Neural cell (in vitro differentiated cells): ENCODE measurements around the gene CTDP1. TPM values are rescaled to one million over a fixed set of nuclear protein-coding genes. Genes with fewer than 3 reads are reported as not detected.

Experiments used
- H2AFZ ChIP-seq: fragments of 200-600, 300-800 bp; sonication (generic), shearing (Covaris generic); 2 replicates; pipeline ENCODE4 v1.6.0; 2014; ENCODE audit warnings: low read depth, mild to moderate bottlenecking, antibody characterized with exemption, low read length, moderate library complexity
- H3F3A ChIP-seq: fragments of 200-600 bp; shearing (Covaris generic); 2 replicates; pipeline ENCODE4 v1.6.1; 2016; ENCODE audit warnings: mild to moderate bottlenecking, moderate library complexity, mixed read lengths, antibody characterized with exemption, low read length; ENCODE audit not compliant: insufficient read depth, poor library complexity, severe bottlenecking
- H3K27ac ChIP-seq: fragments of 200-600, 300-800 bp; sonication (generic), shearing (Covaris generic); 2 replicates; pipeline ENCODE4 v1.5.1; 2014; ENCODE audit warnings: mild to moderate bottlenecking, low read length, moderate library complexity
- H3K27me3 ChIP-seq: fragments of 300-800, 200-600 bp; sonication (generic), shearing (Covaris generic); 2 replicates; pipeline ENCODE4 v1.6.0; 2014; ENCODE audit warnings: mild to moderate bottlenecking, low read depth, low read length, moderate library complexity; ENCODE audit not compliant: insufficient read depth
- H3K36me3 ChIP-seq: fragments of 300-800, 200-600 bp; sonication (generic), shearing (Covaris generic); 2 replicates; pipeline ENCODE4 v1.5.1; 2014; ENCODE audit warnings: mild to moderate bottlenecking, antibody characterized with exemption, low read length, moderate library complexity; ENCODE audit not compliant: insufficient read depth
- H3K4me2 ChIP-seq: fragments of 300-800, 200-600 bp; sonication (generic), shearing (Covaris generic); 2 replicates; pipeline ENCODE4 v1.6.0; 2014; ENCODE audit warnings: mild to moderate bottlenecking, low read length
- H3K4me3 ChIP-seq: fragments of 300-800, 200-600 bp; sonication (generic), shearing (Covaris generic); 2 replicates; pipeline ENCODE4 v1.5.1; 2014; ENCODE audit warnings: mild to moderate bottlenecking, low read length, moderate library complexity
- H3K79me2 ChIP-seq: fragments of 200-600 bp; shearing (Covaris generic); replicated peaks from 2 replicates; pipeline ENCODE4 v1.6.0; 2014; ENCODE audit warnings: mild to moderate bottlenecking, low read length, moderate library complexity; ENCODE audit not compliant: insufficient read depth
- H3K9ac ChIP-seq: fragments of 300-800, 200-600 bp; sonication (generic), shearing (Covaris generic); 2 replicates; pipeline ENCODE4 v1.6.1; 2016; ENCODE audit warnings: mild to moderate bottlenecking, low read length, mixed read lengths
- H3K9me2 ChIP-seq: fragments of 200-600 bp; shearing (Covaris generic); 2 replicates; pipeline ENCODE4 v1.6.1; 2016; ENCODE audit warnings: mild to moderate bottlenecking, low read length, mixed read lengths; ENCODE audit not compliant: insufficient read depth
- H3K9me3 ChIP-seq: fragments of 200-600, 300-800 bp; sonication (generic), shearing (Covaris generic); 2 replicates; pipeline ENCODE4 v1.6.1; 2016; ENCODE audit warnings: mild to moderate bottlenecking, mixed run types, low read length, moderate library complexity, mixed read lengths
- H4K20me1 ChIP-seq: fragments of 200-600 bp; shearing (Covaris generic); 2 replicates; pipeline ENCODE4 v1.6.1; 2016; ENCODE audit warnings: mild to moderate bottlenecking, mixed run types; ENCODE audit not compliant: insufficient read depth
- CTCF ChIP-seq: fragments of 450-650 bp; IDR thresholded peaks from 2 replicates; pipeline ENCODE4 v1.5.1; 2014; ENCODE audit warnings: antibody characterized with exemption, mild to moderate bottlenecking, moderate library complexity; ENCODE audit not compliant: poor library complexity, severe bottlenecking
- EP300 ChIP-seq: fragments of 450-650 bp; conservative IDR thresholded peaks from 2 replicates; pipeline ENCODE4 v1.6.1; 2014; ENCODE audit warnings: antibody characterized with exemption, mild to moderate bottlenecking, moderate library complexity; ENCODE audit not compliant: poor library complexity, severe bottlenecking
- EZH2 ChIP-seq: fragments of 200-600, 300-800 bp; shearing (Covaris generic), sonication (generic); IDR thresholded peaks from 2 replicates; pipeline ENCODE4 v1.6.1; 2014; ENCODE audit warnings: antibody characterized with exemption, low read length, borderline replicate concordance, mild to moderate bottlenecking; ENCODE audit not compliant: insufficient read depth, poor library complexity, severe bottlenecking
- MXI1 ChIP-seq: fragments of 450-650 bp; conservative IDR thresholded peaks from 2 replicates; pipeline ENCODE4 v1.6.1; 2014; ENCODE audit warnings: antibody characterized with exemption, mild to moderate bottlenecking; ENCODE audit not compliant: poor library complexity, severe bottlenecking
- POLR2AphosphoS5 ChIP-seq: IDR thresholded peaks from 2 replicates; pipeline ENCODE4 v1.6.1; 2012
- RAD21 ChIP-seq: fragments of 450-650 bp; conservative IDR thresholded peaks from 2 replicates; pipeline ENCODE4 v1.6.1; 2014; ENCODE audit warnings: antibody characterized with exemption, mild to moderate bottlenecking, moderate library complexity
- SMC3 ChIP-seq: fragments of 450-650 bp; conservative IDR thresholded peaks from 2 replicates; pipeline ENCODE4 v1.6.1; 2014; ENCODE audit warnings: antibody characterized with exemption, mild to moderate bottlenecking, moderate library complexity; ENCODE audit not compliant: poor library complexity
- TAF1 ChIP-seq: IDR thresholded peaks from 2 replicates; pipeline ENCODE4 v1.6.1; 2012; ENCODE audit warnings: low read depth
- polyA plus RNA-seq: library from polyadenylated mRNA; depleted of rRNA; stranded (reverse); fragments of >200 nt; gene quantifications from 2 replicates; pipeline ENCODE4 v1.2.3, GENCODE V29; 2014
- TF ChIP-seq, protein P1 (sequence below): IDR thresholded peaks from 2 replicates; pipeline ENCODE4 v1.6.1; 2012; ENCODE audit warnings: borderline replicate concordance

Gene CTDP1
- polyA plus RNA-seq, 1 donor from 2014 or later = 22.3 TPM

DNA sequence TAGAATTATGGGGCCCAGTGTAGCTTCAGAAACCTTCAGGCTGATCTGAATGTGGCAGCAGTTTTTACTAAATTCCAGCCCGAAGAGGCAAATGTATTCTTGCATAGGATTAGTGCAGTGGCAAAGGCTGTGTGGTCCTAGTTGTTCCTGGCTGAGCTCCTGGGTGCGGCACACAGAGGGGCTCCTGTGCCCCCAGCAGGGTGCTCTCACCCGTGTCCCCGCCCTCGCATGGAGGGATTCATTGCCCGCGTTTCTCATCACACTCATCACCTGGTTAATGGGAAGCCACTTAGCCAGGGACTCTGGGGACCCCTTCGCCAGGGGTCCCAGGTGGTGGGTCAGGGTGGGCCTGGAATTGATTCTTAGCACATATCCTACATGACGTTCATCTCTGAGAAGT is 122.0 kb downstream of the CTDP1 start:
- Histone ChIP-seq H3K9me3 (no peaks in the 10 kb centered on the region), H3F3A (no peaks in the 10 kb centered on the region), H3K36me3 (no peaks in the 10 kb centered on the region), H3K9ac (no peak overlapping the region), H3K9me2 (no peaks in the 10 kb centered on the region), H3K4me3 (no peak overlapping the region), H4K20me1 (no peaks in the 10 kb centered on the region), H3K4me2 (no peak overlapping the region), H3K27me3 (peaks cover 40% of the 10 kb centered on the region), H3K79me2 (no peaks in the 10 kb centered on the region), H2AFZ (no peak overlapping the region), H3K27ac (no peak overlapping the region)
- TF ChIP-seq CTCF = no peak
- TF ChIP-seq, protein P1, sequence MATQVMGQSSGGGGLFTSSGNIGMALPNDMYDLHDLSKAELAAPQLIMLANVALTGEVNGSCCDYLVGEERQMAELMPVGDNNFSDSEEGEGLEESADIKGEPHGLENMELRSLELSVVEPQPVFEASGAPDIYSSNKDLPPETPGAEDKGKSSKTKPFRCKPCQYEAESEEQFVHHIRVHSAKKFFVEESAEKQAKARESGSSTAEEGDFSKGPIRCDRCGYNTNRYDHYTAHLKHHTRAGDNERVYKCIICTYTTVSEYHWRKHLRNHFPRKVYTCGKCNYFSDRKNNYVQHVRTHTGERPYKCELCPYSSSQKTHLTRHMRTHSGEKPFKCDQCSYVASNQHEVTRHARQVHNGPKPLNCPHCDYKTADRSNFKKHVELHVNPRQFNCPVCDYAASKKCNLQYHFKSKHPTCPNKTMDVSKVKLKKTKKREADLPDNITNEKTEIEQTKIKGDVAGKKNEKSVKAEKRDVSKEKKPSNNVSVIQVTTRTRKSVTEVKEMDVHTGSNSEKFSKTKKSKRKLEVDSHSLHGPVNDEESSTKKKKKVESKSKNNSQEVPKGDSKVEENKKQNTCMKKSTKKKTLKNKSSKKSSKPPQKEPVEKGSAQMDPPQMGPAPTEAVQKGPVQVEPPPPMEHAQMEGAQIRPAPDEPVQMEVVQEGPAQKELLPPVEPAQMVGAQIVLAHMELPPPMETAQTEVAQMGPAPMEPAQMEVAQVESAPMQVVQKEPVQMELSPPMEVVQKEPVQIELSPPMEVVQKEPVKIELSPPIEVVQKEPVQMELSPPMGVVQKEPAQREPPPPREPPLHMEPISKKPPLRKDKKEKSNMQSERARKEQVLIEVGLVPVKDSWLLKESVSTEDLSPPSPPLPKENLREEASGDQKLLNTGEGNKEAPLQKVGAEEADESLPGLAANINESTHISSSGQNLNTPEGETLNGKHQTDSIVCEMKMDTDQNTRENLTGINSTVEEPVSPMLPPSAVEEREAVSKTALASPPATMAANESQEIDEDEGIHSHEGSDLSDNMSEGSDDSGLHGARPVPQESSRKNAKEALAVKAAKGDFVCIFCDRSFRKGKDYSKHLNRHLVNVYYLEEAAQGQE = no peak
- no peak for TF ChIP-seq POLR2AphosphoS5
- no peak for TF ChIP-seq EZH2
- no peak for TF ChIP-seq SMC3

GRCh38 chr18:79802298-79802697 is 122.7 kb downstream of the CTDP1 start:
- Histone ChIP-seq H3K4me2 (no peak overlapping the region), H4K20me1 (no peaks in the 10 kb centered on the region), H3F3A (no peaks in the 10 kb centered on the region), H3K9ac (no peak overlapping the region), H2AFZ (no peak overlapping the region), H3K36me3 (no peaks in the 10 kb centered on the region), H3K4me3 (no peak overlapping the region), H3K9me2 (no peaks in the 10 kb centered on the region), H3K9me3 (no peaks in the 10 kb centered on the region), H3K79me2 (no peaks in the 10 kb centered on the region), H3K27ac (no peak overlapping the region), H3K27me3 (peaks cover 33% of the 10 kb centered on the region)
- TF ChIP-seq EZH2 (no peak), EP300 (no peak), MXI1 (no peak), POLR2AphosphoS5 (no peak), CTCF (no peak), TAF1 (no peak), SMC3 (no peak), RAD21 (no peak)
- TF ChIP-seq, protein P1 = no peak
